Keratinocyte (primary cell): ENCODE measurements around the gene FARP1. TPM values are rescaled to one million over a fixed set of nuclear protein-coding genes. Genes with fewer than 3 reads are reported as not detected.
A peak's percentile ranks its signal among the peaks of the same experiment; 100 is the strongest.

Experiments
- DNase-seq: peaks from one replicate; pipeline ENCODE4 v3.0.0-alpha.2; 2011; ENCODE audit warnings: low read depth, missing footprints, low spot score
- FAIRE-seq: peaks from 2 replicates; lab custom pipeline; 2011; peaks lifted over from hg19 to GRCh38; lab: Jason Lieb, UNC
- H2AFZ ChIP-seq: 2 replicates; pipeline ENCODE4 v1.6.0; 2012; ENCODE audit warnings: low read length, control low read depth, inconsistent platforms; ENCODE audit not compliant: control insufficient read depth
- H3K27ac ChIP-seq: 2 replicates; pipeline ENCODE4 v1.5.1; 2011; ENCODE audit warnings: low read length; ENCODE audit not compliant: control insufficient read depth, insufficient read depth
- H3K27me3 ChIP-seq: 3 replicates; pipeline ENCODE4 v1.6.0; 2011; ENCODE audit warnings: low read length; ENCODE audit not compliant: control insufficient read depth, insufficient read depth; ENCODE audit errors: extremely low read depth
- H3K36me3 ChIP-seq, 2 experiments: 2 replicates in 1 of 2; 3 replicates in 1 of 2; pipeline ENCODE4 v1.5.1; 2011; ENCODE audit warnings: low read length in 2 of 2, mild to moderate bottlenecking in 1 of 2; ENCODE audit not compliant: control insufficient read depth in 2 of 2, insufficient read depth in 2 of 2; ENCODE audit errors: extremely low read depth in 1 of 2
- H3K4me1 ChIP-seq: 3 replicates; pipeline ENCODE4 v1.5.1; 2011; ENCODE audit warnings: low read length; ENCODE audit not compliant: control insufficient read depth, insufficient read depth; ENCODE audit errors: extremely low read depth
- H3K4me2 ChIP-seq: 3 replicates; pipeline ENCODE4 v1.6.0; 2011; ENCODE audit warnings: low read depth, low read length; ENCODE audit not compliant: control insufficient read depth, insufficient read depth; ENCODE audit errors: extremely low read depth
- H3K4me3 ChIP-seq, 3 experiments: fragments of 200-600 bp in 1 of 3; sonication (generic) in 1 of 3; 2 replicates in 2 of 3; 3 replicates in 1 of 3; pipeline ENCODE4 v1.5.1; 2011 to 2016; ENCODE audit warnings: low read length in 3 of 3, mild to moderate bottlenecking in 3 of 3, control low read depth in 2 of 3, inconsistent platforms in 1 of 3, low read depth in 1 of 3, mixed read lengths in 1 of 3, mixed run types in 1 of 3, moderate library complexity in 1 of 3; ENCODE audit not compliant: control insufficient read depth in 2 of 3, insufficient read depth in 2 of 3; ENCODE audit errors: extremely low read depth in 1 of 3
- H3K79me2 ChIP-seq: 2 replicates; pipeline ENCODE4 v1.6.0; 2012; ENCODE audit warnings: low read length; ENCODE audit not compliant: control insufficient read depth, insufficient read depth
- H3K9ac ChIP-seq: 3 replicates; pipeline ENCODE4 v1.6.0; 2011; ENCODE audit warnings: low read length; ENCODE audit not compliant: control insufficient read depth, insufficient read depth; ENCODE audit errors: extremely low read depth
- H3K9me1 ChIP-seq: 3 replicates; pipeline ENCODE4 v1.6.0; 2011; ENCODE audit warnings: low read length; ENCODE audit not compliant: control insufficient read depth, insufficient read depth; ENCODE audit errors: extremely low read depth
- H3K9me3 ChIP-seq: 2 replicates; pipeline ENCODE4 v1.5.1; 2012; ENCODE audit warnings: low read depth, low read length; ENCODE audit not compliant: control insufficient read depth
- H4K20me1 ChIP-seq: 3 replicates; pipeline ENCODE4 v1.6.0; 2011; ENCODE audit warnings: low read length; ENCODE audit not compliant: control insufficient read depth, insufficient read depth; ENCODE audit errors: extremely low read depth
- CTCF ChIP-seq, 3 experiments: IDR thresholded peaks in 1 of 3; conservative IDR thresholded peaks in 1 of 3; optimal IDR thresholded peaks in 1 of 3; 2 replicates in 2 of 3; 3 replicates in 1 of 3; pipeline versions ENCODE3 to v1.5.1; 2011; ENCODE audit warnings: low read length in 3 of 3, mild to moderate bottlenecking in 3 of 3, moderate library complexity in 2 of 3, control low read depth in 1 of 3, inconsistent platforms in 1 of 3; ENCODE audit not compliant: insufficient read depth in 2 of 3; ENCODE audit errors: extremely low read depth in 1 of 3
- EZH2 ChIP-seq: IDR thresholded peaks from one replicate; pipeline ENCODE4 v1.6.1; 2012; ENCODE audit warnings: inconsistent platforms, mild to moderate bottlenecking, low read length, moderate library complexity
- dilution Hi-C: fragments of 300-500 bp; cut with MboI; formaldehyde crosslinking; loops from one replicate; pipeline ENCODE4 v1.7.0; 2020; ENCODE audit warnings: low sequenced_read_pairs; ENCODE audit not compliant: extremely low pct_ligation_motif_present
- polyA plus RNA-seq, 5 experiments: library from polyadenylated mRNA; depleted of rRNA in 3 of 5; stranded (reverse) in 3 of 5; stranded (forward) in 1 of 5; unstranded in 1 of 5; fragments of >200 nt; gene quantifications; 1 replicate in 1 of 5; 2 replicates in 3 of 5; 3 replicates in 1 of 5; pipeline versions ENCODE4 v1.2.1 to v1.2.3, GENCODE V29; 2011 to 2012; ENCODE audit warnings: missing spikeins in 2 of 5, low read depth in 1 of 5, low replicate concordance in 1 of 5

The FARP1 gene
- polyA plus RNA-seq, 1 donor (not counting 4 experiments of a cell fraction or from before 2014, with no cell fraction given) = 10.3 TPM

- FAIRE-seq (peak; percentile 29), DNase-seq (peak; percentile 15)
- Histone ChIP-seq H3K4me2 (peak overlapping the region; percentile 11), H3K9ac (no peak overlapping the region), H3K27ac (no peak overlapping the region), H3K79me2 (no peaks in the 10 kb centered on the region), H2AFZ (no peak overlapping the region), H3K9me3 (no peaks in the 10 kb centered on the region), H3K27me3 (no peaks in the 10 kb centered on the region), H3K4me1 (peaks cover 15% of the 10 kb centered on the region), H3K9me1 (no peaks in the 10 kb centered on the region), H3K4me3 (no peak overlapping the region), H4K20me1 (no peaks in the 10 kb centered on the region), H3K36me3 (peaks cover 12 to 26% of the 10 kb centered on the region in 2 experiments)
- dilution Hi-C loops = no loop called here
- TF ChIP-seq CTCF (optimal IDR thresholded peaks at IDR 0.05 in 1 of 3, IDR thresholded peaks at IDR 0.05 in 1 of 3, conservative IDR thresholded peaks at IDR 0.05 in 1 of 3; ENCODE audit: extremely low read depth in 1 of 3, insufficient read depth in 2 of 3, low read length in 3 of 3) (peak in 2 of 3 experiments; percentile 95 to 98), EZH2 (no peak)
These were observed 302.7 kb downstream of the FARP1 start for GRCh38 chr13:98445340-98446233.

- no peak for FAIRE-seq
- no peaks in the 10 kb centered on the region for H3K27me3 ChIP-seq
- dilution Hi-C loops = no loop called here
- H4K20me1 ChIP-seq = no peaks in the 10 kb centered on the region
- H3K4me1 ChIP-seq = peaks cover 15% of the 10 kb centered on the region
- DNase-seq = no peak
- no peak overlapping the region for H3K4me3 ChIP-seq
- TF ChIP-seq CTCF (optimal IDR thresholded peaks at IDR 0.05 in 1 of 3, IDR thresholded peaks at IDR 0.05 in 1 of 3, conservative IDR thresholded peaks at IDR 0.05 in 1 of 3; ENCODE audit: extremely low read depth in 1 of 3, insufficient read depth in 2 of 3, low read length in 3 of 3) (no peak), EZH2 (no peak)
- H3K9ac ChIP-seq = no peak overlapping the region
- peaks cover 15 to 26% of the 10 kb centered on the region in 2 experiments for H3K36me3 ChIP-seq
- no peaks in the 10 kb centered on the region for H3K9me3 ChIP-seq
- no peak overlapping the region for H3K27ac ChIP-seq
- H2AFZ ChIP-seq = no peak overlapping the region
- no peaks in the 10 kb centered on the region for H3K9me1 ChIP-seq
- no peak overlapping the region for H3K4me2 ChIP-seq
- no peaks in the 10 kb centered on the region for H3K79me2 ChIP-seq
These were observed 303.3 kb downstream of the FARP1 start for GRCh38 chr13:98446234-98446621.
